RWPE1 (cell line): ENCODE results near the gene TMEM232.

Experiments used
- CTCF ChIA-PET: fragments of 350-600 bp; sonication (Branson Sonifier 250); formaldehyde crosslinking; extraction: SDS; loops from one replicate; lab custom pipeline; 2021; lab: Yijun Ruan, JAX
- POLR2A ChIA-PET: fragments of 400-600 bp; formaldehyde crosslinking; extraction: SDS; loops from one replicate; lab custom pipeline; 2020; ENCODE audit warnings: antibody characterized with exemption; ENCODE audit not compliant: low non-redundant PET; lab: Yijun Ruan, JAX
- DNase-seq: peaks from one replicate; pipeline ENCODE4 v3.0.0; 2012; ENCODE audit warnings: low spot score
- H3K27ac ChIP-seq: fragments of 450-650 bp; 2 replicates; pipeline ENCODE4 v1.5.1; 2017
- CTCF ChIP-seq: fragments of 450-650 bp; conservative IDR thresholded peaks from 2 replicates; pipeline ENCODE4 v1.5.1; 2017; ENCODE audit warnings: low read depth, mild to moderate bottlenecking

The TMEM232 gene

DNA sequence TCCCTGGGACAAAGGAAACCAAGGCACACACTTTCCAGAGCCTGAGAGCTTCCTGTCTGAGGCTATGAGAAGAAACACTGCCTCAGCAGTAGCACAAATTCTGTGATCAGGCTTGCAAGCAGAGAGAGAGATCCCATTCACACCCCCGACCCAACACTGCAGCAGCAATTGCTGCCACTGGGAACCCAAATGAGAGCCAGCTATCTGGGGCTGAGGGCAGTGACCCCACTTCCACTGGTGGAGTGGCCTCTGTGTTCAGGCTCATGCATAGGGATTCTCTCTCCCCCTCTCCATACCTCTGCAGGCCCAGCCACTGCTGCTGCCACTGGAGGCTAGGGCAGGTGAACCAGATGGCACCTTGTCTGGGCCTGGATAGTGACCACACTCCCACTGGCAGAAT, 95.2 kb downstream of the TMEM232 start:
- CTCF ChIA-PET, result no interaction called here
- TF ChIP-seq CTCF, result no peak
- DNase-seq, result no peak
- H3K27ac ChIP-seq, result no peak overlapping the region
- POLR2A ChIA-PET, result no interaction called here

DNA sequence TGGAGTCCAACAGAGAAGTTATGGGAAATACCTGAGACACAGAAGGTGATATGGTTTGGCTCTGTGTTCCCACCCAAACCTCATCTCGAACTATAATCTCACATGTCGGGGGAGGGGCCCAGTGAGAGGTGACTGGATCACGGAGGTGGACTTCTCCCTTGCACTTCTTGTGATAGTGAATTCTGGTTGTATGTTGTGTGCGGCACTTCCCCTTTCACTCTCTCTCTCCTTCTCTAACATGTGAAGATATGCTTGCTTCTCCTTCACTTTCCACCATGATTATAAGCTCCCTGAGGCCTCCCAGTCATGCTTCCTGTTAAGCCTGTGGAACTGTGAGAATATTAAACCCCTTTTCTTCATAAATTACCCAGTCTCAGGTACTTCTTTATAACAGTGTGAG, 96.1 kb downstream of the TMEM232 start:
- ChIA-PET CTCF (no interaction called here), POLR2A (no interaction called here)
- H3K27ac ChIP-seq, result no peak overlapping the region
- TF ChIP-seq CTCF, result no peak
- DNase-seq, result no peak

DNA sequence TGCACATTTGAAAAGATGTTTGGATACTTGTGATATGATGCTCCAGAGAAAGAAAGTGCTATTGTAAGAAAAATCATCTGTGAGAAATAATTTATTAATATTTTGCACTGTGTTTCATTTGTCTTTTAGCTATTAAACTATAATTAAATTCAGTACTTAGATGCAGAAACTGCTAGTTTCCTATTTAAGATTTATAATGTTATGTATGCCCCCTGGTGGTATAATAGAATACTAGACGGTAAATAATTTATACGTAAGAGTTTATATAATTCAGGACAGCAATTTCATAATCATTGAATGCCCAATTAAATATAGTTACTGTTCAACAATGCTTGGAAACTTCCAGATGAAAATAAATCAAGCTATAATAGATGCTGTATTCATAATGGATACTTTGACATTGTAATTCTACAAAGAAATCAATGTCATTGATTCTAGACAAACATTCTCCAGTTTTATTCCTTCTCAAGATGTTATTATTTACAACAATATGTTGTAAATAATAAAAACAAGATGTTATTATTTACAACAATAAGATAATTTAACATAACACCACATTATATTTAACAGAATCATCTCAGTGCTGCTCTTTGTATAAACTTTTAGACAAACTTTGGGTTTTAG, 101.0 kb downstream of the TMEM232 start:
- TF ChIP-seq CTCF, result peak; percentile 70
- H3K27ac ChIP-seq, result no peak overlapping the region
- CTCF ChIA-PET, result interaction anchor here (0.6 to 1.1 kb wide), 6 partner anchors 13 to 310 kb away, joined by 3 to 4 read pairs (median 3); no protein-coding TSS in a partner anchor
- POLR2A ChIA-PET, result no interaction called here
- peak; percentile 25 for DNase-seq

DNA sequence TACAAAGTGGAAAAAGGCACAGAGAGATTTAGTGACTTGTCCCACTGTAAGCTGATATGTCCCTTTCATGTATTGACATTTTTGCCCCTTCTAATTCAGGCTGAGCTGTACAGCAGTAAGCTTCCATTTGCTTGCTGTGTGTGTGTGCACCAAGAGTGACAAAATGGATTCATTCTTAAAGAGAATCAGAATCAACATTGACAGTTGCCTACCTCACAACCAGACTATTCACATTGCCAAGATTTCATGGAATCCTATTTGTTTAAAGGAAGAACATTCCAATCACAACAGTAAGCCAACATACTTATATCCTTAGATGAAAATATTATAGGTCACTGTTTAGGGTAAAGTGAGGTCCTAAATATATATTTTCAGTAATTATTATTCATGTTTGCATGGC, 102.6 kb downstream of the TMEM232 start:
- TF ChIP-seq CTCF, result no peak
- no peak overlapping the region for H3K27ac ChIP-seq
- CTCF ChIA-PET, result no interaction called here
- no peak for DNase-seq
- POLR2A ChIA-PET, result interaction anchor here (0.6 kb wide), 1 partner anchor 1102 kb away, joined by 5 read pairs; no protein-coding TSS in a partner anchor

DNA sequence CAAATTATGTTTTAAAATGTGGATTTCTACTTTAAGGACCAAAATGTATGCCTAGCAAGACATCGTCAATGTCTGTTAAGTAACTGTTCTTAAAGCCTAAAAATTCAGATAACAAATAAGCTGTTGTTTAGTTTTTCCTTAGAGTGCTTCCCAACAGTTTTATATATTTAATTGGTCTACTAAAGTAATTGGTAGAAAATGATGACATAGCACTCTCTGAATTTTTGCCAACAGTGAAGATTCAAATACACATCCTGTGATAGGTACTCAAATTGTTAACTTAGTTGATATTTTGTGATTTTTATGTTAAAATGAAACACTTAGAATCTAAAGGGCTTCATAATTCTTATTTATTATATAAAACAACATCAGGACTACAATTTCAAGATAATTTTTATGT, 107.5 kb downstream of the TMEM232 start:
- no peak for DNase-seq
- H3K27ac ChIP-seq, result no peak overlapping the region
- TF ChIP-seq CTCF, result no peak
- ChIA-PET CTCF (no interaction called here), POLR2A (no interaction called here)

DNA sequence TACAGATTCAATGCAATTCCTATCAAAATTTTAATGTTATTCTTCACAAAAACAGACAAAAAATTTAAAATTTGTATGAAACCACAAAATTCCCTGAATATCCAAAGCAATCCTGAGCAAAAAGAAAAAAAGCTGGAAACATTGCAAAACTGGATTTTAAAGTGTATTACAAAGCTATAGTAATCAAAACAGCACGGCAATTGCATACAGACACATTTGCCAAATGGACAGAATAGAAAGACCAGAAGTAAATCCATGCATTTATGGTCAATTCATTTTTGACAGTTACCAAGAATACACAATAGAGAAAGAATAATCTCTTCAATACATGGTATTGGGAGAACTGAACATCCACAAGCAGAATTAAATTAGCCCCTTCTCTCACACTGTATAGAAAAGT, 110.5 kb downstream of the TMEM232 start:
- POLR2A ChIA-PET, result no interaction called here
- TF ChIP-seq CTCF, result no peak

More for the DNA sequence above, 110.5 kb downstream of the TMEM232 start:
- no peak for DNase-seq
- CTCF ChIA-PET, result no interaction called here
- H3K27ac ChIP-seq, result no peak overlapping the region
